Ovary (tissue), 3 donors: ENCODE measurements around the gene ZNF385C.
A peak's percentile ranks its signal among the peaks of the same experiment; 100 is the strongest.

Experiments used
- POLR2A ChIP-seq: fragments of 450-650 bp; IDR thresholded peaks from one replicate; pipeline ENCODE4 v1.6.1; 2017; ENCODE audit warnings: antibody characterized with exemption, mild to moderate bottlenecking, moderate library complexity
- TF ChIP-seq, protein P1 (sequence below), 3 donors: fragments of 450-650 bp in 2 of 3; fragments of 200-600 bp in 1 of 3; IDR thresholded peaks; one replicate each; pipeline versions ENCODE4 v1.5.1 to v1.8.0; 2016 to 2022; ENCODE audit warnings: antibody characterized with exemption in 3 of 3, mild to moderate bottlenecking in 1 of 3
- donor health status: DM: no; HTN: no; CAD: no.

DNA sequence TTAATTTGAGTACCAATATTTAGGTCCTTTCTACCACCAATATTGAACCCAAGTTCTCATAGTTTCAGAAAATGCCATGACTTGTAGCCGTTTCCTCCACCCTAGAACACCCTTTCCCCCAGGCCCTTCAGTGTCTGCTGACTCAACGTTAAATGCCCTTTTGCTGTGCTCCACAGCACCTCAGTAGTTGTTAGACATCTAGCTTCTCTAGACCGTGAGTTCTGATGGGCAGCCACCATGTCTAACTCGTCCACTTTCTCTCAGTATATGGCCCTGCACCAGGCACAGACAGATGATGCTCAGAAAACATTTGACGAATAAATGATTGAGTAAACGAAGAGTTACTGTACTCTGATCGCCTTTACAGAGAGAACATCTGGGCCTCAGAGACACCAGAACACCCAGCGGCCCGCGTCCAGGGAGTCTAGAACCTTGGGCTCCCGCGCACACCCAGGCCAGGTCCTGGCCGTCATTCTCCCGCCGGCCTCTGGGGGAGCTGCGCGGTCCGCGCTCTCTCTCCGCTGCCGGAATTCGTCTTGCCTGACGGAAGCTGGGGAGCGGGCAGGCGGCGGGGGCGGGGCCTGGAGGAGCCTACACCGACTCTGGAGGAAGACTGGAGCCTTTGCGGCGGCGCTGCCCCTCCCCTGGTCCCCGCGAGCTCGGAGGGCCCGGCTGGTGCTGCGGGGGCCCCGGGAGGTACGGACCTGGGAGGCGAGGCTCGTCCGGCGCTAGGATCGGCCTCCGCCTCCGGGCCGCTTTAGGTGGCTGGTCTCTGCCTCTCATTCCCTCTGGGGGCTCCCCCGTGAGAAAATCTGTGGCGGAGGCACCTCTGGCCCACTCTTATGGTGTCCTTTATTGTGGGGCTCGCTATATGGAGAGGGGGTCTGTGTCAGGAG lies 78.5 kb downstream of the ZNF385C start, which contains the start of gene NKIRAS2:
- TF ChIP-seq, protein P1, sequence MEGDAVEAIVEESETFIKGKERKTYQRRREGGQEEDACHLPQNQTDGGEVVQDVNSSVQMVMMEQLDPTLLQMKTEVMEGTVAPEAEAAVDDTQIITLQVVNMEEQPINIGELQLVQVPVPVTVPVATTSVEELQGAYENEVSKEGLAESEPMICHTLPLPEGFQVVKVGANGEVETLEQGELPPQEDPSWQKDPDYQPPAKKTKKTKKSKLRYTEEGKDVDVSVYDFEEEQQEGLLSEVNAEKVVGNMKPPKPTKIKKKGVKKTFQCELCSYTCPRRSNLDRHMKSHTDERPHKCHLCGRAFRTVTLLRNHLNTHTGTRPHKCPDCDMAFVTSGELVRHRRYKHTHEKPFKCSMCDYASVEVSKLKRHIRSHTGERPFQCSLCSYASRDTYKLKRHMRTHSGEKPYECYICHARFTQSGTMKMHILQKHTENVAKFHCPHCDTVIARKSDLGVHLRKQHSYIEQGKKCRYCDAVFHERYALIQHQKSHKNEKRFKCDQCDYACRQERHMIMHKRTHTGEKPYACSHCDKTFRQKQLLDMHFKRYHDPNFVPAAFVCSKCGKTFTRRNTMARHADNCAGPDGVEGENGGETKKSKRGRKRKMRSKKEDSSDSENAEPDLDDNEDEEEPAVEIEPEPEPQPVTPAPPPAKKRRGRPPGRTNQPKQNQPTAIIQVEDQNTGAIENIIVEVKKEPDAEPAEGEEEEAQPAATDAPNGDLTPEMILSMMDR (IDR thresholded peaks at IDR 0.05): peak; percentile 92 to 97 (median 92)
- peak; percentile 52 for TF ChIP-seq POLR2A
